GOT3 (cell line): ENCODE results near the gene LFNG.

Source experiments
- DNase-seq: peaks from one replicate; lab custom pipeline; 2025; ENCODE audit warnings: mixed read lengths; lab: John Stamatoyannopoulos, UW

Gene LFNG

GRCh38 chr7:2503056-2503941 is 16.3 kb upstream of the LFNG start:
- no peak for DNase-seq

GRCh38 chr7:2504128-2504888 is 15.3 kb upstream of the LFNG start:
- no peak for DNase-seq

GRCh38 chr7:2504889-2505375 is 14.6 kb upstream of the LFNG start:
- DNase-seq: no peak

- DNase-seq: no peak
Measured at GRCh38 chr7:2505401-2505800, 14.2 kb upstream of the LFNG start.

- DNase-seq: no peak
Measured at GRCh38 chr7:2507208-2507916, 12.2 kb upstream of the LFNG start.

- no peak for DNase-seq
Measured at GRCh38 chr7:2507917-2508306, 11.7 kb upstream of the LFNG start.

- no peak for DNase-seq
Measured at GRCh38 chr7:2508327-2509215, 11.0 kb upstream of the LFNG start.

- no peak for DNase-seq
Measured at GRCh38 chr7:2509298-2509906, 10.2 kb upstream of the LFNG start.

- no peak for DNase-seq
Measured at GRCh38 chr7:2510130-2510776, 9.3 kb upstream of the LFNG start.

GRCh38 chr7:2510909-2511768 is 8.4 kb upstream of the LFNG start:
- no peak for DNase-seq

GRCh38 chr7:2511769-2512168 is 7.8 kb upstream of the LFNG start:
- no peak for DNase-seq

- DNase-seq: no peak
Measured at GRCh38 chr7:2512179-2512661, 7.4 kb upstream of the LFNG start.

GRCh38 chr7:2512713-2513112 is 6.9 kb upstream of the LFNG start:
- no peak for DNase-seq

- DNase-seq: no peak
Measured at GRCh38 chr7:2513702-2514101, 5.9 kb upstream of the LFNG start.

GRCh38 chr7:2514473-2515423 is 4.8 kb upstream of the LFNG start:
- no peak for DNase-seq

GRCh38 chr7:2515424-2516193 is 4.0 kb upstream of the LFNG start:
- no peak for DNase-seq

- DNase-seq: no peak
Measured at GRCh38 chr7:2516194-2516555, 3.4 kb upstream of the LFNG start.
